Dendritic cell treated with granulocyte-macrophage colony-stimulating factor and Interleukin-4, amounts not matched to agents 40 ng/mL and 50 ng/mL, for 4 days (primary cell): Measurements from ENCODE around the gene KAZALD1.
"Not testable (repeated sequence)": the region's sequence is repeated elsewhere in the genome, so short reads cannot be mapped to it uniquely, and the experiment has no call there.

Experiments
- H3K27ac Mint-ChIP-seq: one replicate; pipeline ENCODE4 v1.8.0; 2022; ENCODE audit warnings: mild to moderate bottlenecking, mixed read lengths
- H3K27me3 Mint-ChIP-seq: one replicate; pipeline ENCODE4 v1.8.0; 2022; ENCODE audit warnings: mild to moderate bottlenecking, mixed read lengths
- H3K36me3 Mint-ChIP-seq: one replicate; pipeline ENCODE4 v1.8.0; 2022; ENCODE audit warnings: low read depth, mixed read lengths
- H3K4me1 Mint-ChIP-seq: one replicate; pipeline ENCODE4 v1.8.0; 2022; ENCODE audit warnings: low read depth, mixed read lengths
- H3K4me3 Mint-ChIP-seq: one replicate; pipeline ENCODE4 v1.8.0; 2022; ENCODE audit warnings: mild to moderate bottlenecking, moderate library complexity, mixed read lengths
- H3K9me3 Mint-ChIP-seq: one replicate; pipeline ENCODE4 v1.8.0; 2022; ENCODE audit warnings: mixed read lengths
- intact Hi-C: fragments of 100-400 bp; cut with micrococcal nuclease; formaldehyde crosslinking; loops from one replicate; pipeline ENCODE4 v1.15.0; 2022

KAZALD1 gene

DNA sequence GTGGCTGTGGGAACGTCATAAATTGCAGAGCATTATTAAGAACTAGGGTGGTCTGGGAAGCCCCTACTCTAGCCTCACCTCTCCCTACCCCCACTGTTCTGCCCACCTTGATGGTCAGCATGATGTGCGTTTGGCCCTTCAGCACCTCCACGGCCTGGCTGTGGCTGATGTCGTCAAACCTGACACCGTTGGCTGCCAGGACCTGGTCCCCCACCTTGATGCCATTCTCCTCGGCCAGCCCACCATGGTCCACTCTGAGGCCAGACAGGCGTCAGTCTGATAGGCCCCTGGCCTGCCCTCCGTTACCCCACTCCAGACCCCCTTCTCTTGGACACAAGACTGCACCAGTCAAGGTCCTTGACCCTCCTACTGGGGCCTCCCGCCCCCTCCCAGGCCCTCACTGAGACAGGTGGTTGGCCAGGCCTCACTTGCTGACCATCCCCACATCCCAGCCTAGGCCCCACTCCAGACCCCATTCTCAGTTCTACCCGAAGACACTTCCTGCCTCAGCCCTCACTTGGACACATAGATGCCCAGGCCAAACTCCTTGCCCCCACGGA, 40.0 kb upstream of the KAZALD1 start:
- peak overlapping the region; percentile 15 for H3K27ac Mint-ChIP-seq
- intact Hi-C loops, result no loop called here
- H3K4me3 Mint-ChIP-seq, result no peak overlapping the region
- H3K4me1 Mint-ChIP-seq, result peaks cover 38% of the 10 kb centered on the region
- peaks cover 15% of the 10 kb centered on the region for H3K27me3 Mint-ChIP-seq
- no peaks in the 10 kb centered on the region for H3K9me3 Mint-ChIP-seq
- H3K36me3 Mint-ChIP-seq, result no peaks in the 10 kb centered on the region

- H3K27ac Mint-ChIP-seq, result no peak overlapping the region
- H3K4me1 Mint-ChIP-seq, result peaks cover 43% of the 10 kb centered on the region
- H3K9me3 Mint-ChIP-seq, result no peaks in the 10 kb centered on the region
- intact Hi-C loops, result no loop called here
- H3K27me3 Mint-ChIP-seq, result peaks cover 4% of the 10 kb centered on the region
- no peak overlapping the region for H3K4me3 Mint-ChIP-seq
- no peaks in the 10 kb centered on the region for H3K36me3 Mint-ChIP-seq
Measured at GRCh38 chr10:101022967-101023705, 38.7 kb upstream of the KAZALD1 start.

- Mint-ChIP-seq H3K9me3 (no peaks in the 10 kb centered on the region), H3K4me3 (peak overlapping the region; percentile 8), H3K36me3 (peaks cover 12% of the 10 kb centered on the region), H3K4me1 (peaks cover 44% of the 10 kb centered on the region), H3K27ac (peak overlapping the region; percentile 79), H3K27me3 (peaks cover 6% of the 10 kb centered on the region)
- intact Hi-C loops, result no loop called here
Measured at GRCh38 chr10:101027106-101027720, 34.6 kb upstream of the KAZALD1 start.

- intact Hi-C loops, result no loop called here
- peaks cover 6% of the 10 kb centered on the region for H3K27me3 Mint-ChIP-seq
- no peak overlapping the region for H3K4me3 Mint-ChIP-seq
- H3K9me3 Mint-ChIP-seq, result no peaks in the 10 kb centered on the region
- H3K27ac Mint-ChIP-seq, result peak overlapping the region; percentile 98
- peaks cover 27% of the 10 kb centered on the region for H3K36me3 Mint-ChIP-seq
- H3K4me1 Mint-ChIP-seq, result peaks cover 50% of the 10 kb centered on the region
Measured at GRCh38 chr10:101028446-101029337, 33.1 kb upstream of the KAZALD1 start.

GRCh38 chr10:101029520-101030295, 32.1 kb upstream of the KAZALD1 start:
- Mint-ChIP-seq H3K27ac (peak overlapping the region; percentile 98), H3K9me3 (no peaks in the 10 kb centered on the region), H3K36me3 (peaks cover 33% of the 10 kb centered on the region), H3K4me3 (no peak overlapping the region), H3K4me1 (peaks cover 60% of the 10 kb centered on the region), H3K27me3 (peaks cover 6% of the 10 kb centered on the region)
- intact Hi-C loops, result loop anchor here (5.0 kb wide), 2 partner anchors 32 to 43 kb away; partner anchors contain the start of gene LZTS2

DNA sequence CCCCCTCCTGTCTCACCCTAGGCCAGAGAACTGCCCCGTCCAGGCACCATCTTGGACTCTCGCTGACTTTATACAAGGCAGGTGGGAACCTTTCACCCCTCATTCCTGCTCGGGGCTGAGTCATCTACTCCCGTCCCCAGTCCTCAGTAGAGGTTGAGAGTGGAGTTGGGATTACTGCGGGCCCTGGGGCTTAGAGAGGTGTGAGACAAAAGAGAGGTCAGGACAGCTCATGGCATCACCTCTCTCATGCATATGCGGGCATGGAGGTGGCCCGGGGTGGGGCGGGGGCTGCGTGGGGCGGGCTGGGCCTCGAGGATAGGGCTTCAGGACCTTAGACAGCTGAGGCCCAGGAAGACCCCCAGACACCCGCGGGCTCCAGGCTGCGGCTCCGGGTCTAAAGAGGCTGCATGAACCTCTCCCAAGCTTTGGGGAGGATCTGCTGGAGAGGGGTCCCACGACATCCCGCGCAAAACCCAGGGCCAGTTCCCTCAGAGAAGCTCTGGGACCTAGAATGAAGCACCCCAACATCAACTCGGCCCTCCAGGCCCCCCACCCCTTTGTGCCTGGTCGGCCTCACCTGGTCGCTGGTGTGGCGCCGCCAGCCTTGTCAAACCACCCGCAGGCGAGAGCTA, 31.2 kb upstream of the KAZALD1 start:
- intact Hi-C loops, result loop anchor here (5.0 kb wide), 2 partner anchors 33 to 42 kb away; partner anchors contain the start of gene LZTS2
- peaks cover 61% of the 10 kb centered on the region for H3K4me1 Mint-ChIP-seq
- peaks cover 42% of the 10 kb centered on the region for H3K36me3 Mint-ChIP-seq

GRCh38 chr10:101031128-101031795, 30.5 kb upstream of the KAZALD1 start, which contains the start of the genes PDZD7 and SFXN3:
TSS of gene PDZD7 (minus strand) at chr10:101031129. CDS start at chr10:101030219, 910 bp downstream.
TSS of gene SFXN3 (plus strand) at chr10:101031234. CDS start at chr10:101034695, 3,461 bp downstream.
- H3K4me1 Mint-ChIP-seq, result peaks cover 61% of the 10 kb centered on the region
- peak within 1 kb of the TSS; percentile 98 for H3K27ac Mint-ChIP-seq
- peaks cover 6% of the 10 kb centered on the region for H3K27me3 Mint-ChIP-seq
- H3K4me3 Mint-ChIP-seq, result peak within 1 kb of the TSS; percentile 93
- peaks cover 49% of the 10 kb centered on the region for H3K36me3 Mint-ChIP-seq
- intact Hi-C loops, result loop anchor here (5.0 kb wide), 2 partner anchors 34 to 41 kb away; partner anchors contain the start of gene LZTS2
- no peaks in the 10 kb centered on the region for H3K9me3 Mint-ChIP-seq

More for the DNA sequence above, 31.2 kb upstream of the KAZALD1 start:
- H3K4me3 Mint-ChIP-seq, result peak overlapping the region; percentile 93
- peaks cover 6% of the 10 kb centered on the region for H3K27me3 Mint-ChIP-seq
- peak overlapping the region; percentile 98 for H3K27ac Mint-ChIP-seq
- H3K9me3 Mint-ChIP-seq, result no peaks in the 10 kb centered on the region

DNA sequence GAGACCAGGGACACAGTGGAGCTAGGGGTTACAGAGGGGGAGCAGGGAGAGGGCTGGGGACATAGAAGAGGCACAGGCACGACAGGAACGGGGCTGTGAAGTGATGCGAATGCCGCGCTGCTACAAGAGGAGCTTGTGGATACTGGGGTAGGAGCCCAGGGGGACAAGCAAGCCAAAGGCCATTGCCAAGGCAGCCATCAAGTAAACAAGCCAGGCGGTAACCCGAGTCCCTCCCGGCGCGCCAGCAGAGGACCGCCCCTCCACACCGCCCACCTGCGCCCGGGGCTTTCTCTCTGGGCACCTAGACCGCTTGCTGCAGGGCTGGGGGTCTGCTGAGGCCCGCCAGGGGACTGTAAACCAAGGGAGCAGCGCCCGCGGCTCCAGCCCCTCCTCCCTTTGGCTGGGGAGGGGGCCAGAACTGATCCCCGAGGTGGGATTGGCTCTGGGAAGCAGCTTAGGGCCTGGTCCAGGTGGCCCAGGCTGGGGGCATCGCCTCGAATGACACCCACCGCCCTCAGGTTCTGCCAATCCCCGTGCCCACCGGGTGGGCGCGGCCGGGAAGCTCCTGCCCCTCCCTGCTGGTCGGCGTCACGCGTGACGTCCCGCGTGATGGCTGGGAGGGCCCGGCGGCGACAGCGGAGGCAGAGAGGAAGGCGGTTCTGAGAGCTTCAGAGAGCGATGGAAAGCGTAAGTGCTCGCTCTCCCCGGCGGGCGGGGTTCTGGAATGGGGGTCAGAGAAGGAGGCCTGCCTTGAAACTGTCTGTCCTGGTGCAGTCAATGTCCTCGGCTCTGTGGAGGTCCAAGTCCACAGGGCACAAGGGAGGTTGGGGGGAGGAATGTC, 29.8 kb upstream of the KAZALD1 start:
- peak overlapping the region; percentile 98 for H3K27ac Mint-ChIP-seq
- intact Hi-C loops, result loop anchor here (1.0 to 5.0 kb wide), 3 partner anchors 10 to 40 kb away; partner anchors contain the start of gene LZTS2

GRCh38 chr10:101032637-101033224, 29.1 kb upstream of the KAZALD1 start:
- H3K27me3 Mint-ChIP-seq, result peaks cover 6% of the 10 kb centered on the region
- no peaks in the 10 kb centered on the region for H3K9me3 Mint-ChIP-seq
- peaks cover 55% of the 10 kb centered on the region for H3K4me1 Mint-ChIP-seq
- H3K36me3 Mint-ChIP-seq, result peaks cover 63% of the 10 kb centered on the region
- H3K4me3 Mint-ChIP-seq, result peak overlapping the region; percentile 93
- intact Hi-C loops, result loop anchor here (1.0 to 5.0 kb wide), 3 partner anchors 10 to 40 kb away; partner anchors contain the start of gene LZTS2
- peak overlapping the region; percentile 98 for H3K27ac Mint-ChIP-seq

More for the DNA sequence above, 29.8 kb upstream of the KAZALD1 start:
- Mint-ChIP-seq H3K4me3 (peak overlapping the region; percentile 93), H3K36me3 (peaks cover 56% of the 10 kb centered on the region), H3K4me1 (peaks cover 61% of the 10 kb centered on the region), H3K9me3 (no peaks in the 10 kb centered on the region), H3K27me3 (peaks cover 6% of the 10 kb centered on the region)

DNA sequence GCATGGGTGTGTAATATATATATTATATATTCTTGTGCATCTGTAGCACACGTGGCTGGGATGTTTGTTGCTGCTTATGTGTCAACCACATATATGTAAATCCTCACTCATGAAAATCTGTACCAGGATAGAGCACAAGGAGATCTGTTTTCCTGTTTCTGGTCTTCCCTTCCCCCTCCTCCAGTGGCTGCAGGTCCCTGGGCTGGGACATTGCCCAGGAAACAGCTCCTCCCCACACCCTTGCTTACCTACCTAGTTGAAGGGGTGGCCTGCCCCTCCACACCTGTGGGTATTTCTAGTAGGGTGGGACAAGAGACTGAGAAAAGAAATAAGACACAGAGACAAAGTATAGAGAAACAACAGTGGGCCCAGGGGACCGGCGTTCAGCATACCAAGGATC, 28.5 kb upstream of the KAZALD1 start:
- Mint-ChIP-seq H3K4me1 (peaks cover 55% of the 10 kb centered on the region), H3K9me3 (no peaks in the 10 kb centered on the region), H3K27ac (peak overlapping the region; percentile 98), H3K36me3 (peaks cover 69% of the 10 kb centered on the region), H3K4me3 (peak overlapping the region; percentile 93), H3K27me3 (peaks cover 6% of the 10 kb centered on the region)
- intact Hi-C loops, result loop anchor here (5.0 kb wide), 2 partner anchors 36 to 39 kb away; partner anchors contain the start of gene LZTS2

- H3K9me3 Mint-ChIP-seq, H3K4me3 Mint-ChIP-seq, H3K27me3 Mint-ChIP-seq, H3K27ac Mint-ChIP-seq: not testable (repeated sequence)
- Mint-ChIP-seq H3K36me3 (peaks cover 80% of the 10 kb centered on the region), H3K4me1 (peaks cover 46% of the 10 kb centered on the region)
- intact Hi-C loops, result loop anchor here (5.0 kb wide), 2 partner anchors 37 to 38 kb away; partner anchors contain the start of gene LZTS2
Measured at GRCh38 chr10:101034404-101034803, 27.4 kb upstream of the KAZALD1 start.
